Fibroblast of skin of back (primary cell): Measurements from ENCODE around the gene LRRC63.

Experiments used
- DNase-seq: peaks from one replicate; pipeline ENCODE4 v3.0.0-alpha.2; 2013

Gene LRRC63

DNA sequence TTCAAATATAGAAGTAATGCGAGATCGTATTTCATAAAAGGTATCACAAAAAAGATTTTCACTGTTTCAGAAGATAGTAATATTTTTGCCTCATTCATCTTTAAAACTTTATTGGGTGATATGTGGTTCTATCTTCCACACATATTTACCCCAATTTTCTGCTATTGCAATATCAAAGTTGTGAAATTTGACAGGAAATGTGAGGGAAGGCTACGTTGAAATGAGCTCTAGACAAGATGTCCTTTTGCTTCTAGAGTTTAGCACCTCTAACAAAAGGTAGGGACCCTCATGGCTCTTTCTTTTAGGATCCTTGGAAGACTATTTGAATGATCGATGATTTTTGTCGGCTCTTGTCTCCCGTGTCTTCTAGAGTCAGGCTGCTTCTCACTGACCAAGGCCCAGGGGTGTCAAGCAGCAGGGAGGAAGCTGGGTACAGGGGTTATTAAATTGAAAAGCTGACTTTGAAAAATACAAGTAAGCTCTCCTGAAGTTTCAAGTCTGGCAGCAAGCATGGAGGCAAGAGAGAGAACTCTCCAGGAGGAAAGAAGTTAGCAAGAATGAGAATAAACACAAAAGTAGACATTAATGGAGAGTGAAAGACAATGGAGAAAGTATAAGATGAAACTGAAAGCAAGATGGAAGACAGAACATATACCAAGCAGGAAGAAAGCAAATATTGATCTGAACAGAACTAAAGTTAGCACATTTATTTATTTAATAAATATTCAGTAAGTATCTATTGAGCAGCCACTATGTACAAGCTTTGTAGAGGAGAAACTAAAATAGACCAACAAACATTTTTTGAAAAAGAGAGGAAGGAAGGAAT is 101.9 kb downstream of the LRRC63 start:
- no peak for DNase-seq

DNA sequence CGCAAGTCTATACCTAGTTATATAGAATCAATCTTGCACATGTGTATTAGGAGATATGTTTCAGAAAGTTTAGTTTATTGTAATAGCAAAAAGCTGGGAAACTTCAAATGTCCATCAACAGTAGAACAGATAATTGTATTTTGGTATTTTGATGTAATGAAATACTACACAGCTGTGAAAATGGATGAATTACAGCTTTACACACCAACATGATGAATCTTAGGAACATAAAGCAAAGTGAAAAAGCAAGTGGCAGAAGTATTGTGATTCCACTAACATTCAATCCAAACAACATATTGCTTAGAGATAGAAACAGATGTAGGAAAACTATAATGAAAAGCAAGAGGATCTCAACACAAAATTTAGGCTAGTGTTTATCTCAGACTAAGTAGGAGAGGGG is 102.9 kb downstream of the LRRC63 start:
- DNase-seq, result no peak

DNA sequence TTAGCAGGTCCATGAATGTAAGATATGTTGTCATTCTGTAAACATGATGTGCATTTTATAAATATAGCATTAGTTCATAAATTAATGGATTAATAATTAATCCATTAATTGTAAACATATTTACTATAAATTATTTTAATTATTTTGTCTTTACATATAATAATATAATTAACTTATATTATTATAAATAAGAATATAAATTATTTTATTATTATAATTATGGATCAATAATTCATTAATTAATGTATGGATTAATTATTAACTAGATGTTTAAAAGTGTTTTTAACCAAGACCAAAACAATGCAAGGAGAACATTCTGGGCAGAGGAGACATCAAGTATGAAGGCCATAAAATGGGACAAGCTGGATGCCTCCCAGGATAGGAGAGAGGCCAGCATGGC is 103.3 kb downstream of the LRRC63 start:
- no peak for DNase-seq

DNA sequence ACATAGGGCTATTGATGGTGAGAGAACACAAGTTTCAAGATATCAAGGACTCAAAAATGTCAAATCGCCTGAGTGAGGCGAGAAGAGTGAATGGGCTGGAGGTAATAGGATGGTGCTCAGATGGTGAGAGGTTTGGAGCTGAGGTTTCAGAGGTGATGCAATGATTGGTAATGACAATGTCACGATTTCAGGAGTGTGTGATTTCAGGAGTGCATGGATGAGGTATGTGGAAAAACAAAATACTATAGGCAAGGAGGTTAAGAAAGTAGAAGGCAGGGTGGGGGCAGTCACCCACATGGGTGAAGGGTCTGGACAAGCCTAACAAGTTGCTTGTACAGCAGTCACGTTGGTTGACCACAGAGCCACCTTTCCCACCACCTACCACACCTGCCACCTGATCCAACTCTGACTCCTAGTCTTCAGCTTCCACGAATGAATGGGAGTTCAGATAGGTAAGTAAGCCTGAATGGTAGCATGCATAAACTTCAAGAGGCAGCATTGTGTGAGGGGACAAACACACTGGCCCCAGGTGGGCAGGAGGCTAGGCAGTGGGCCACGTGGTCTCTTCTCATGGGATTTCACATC is 103.9 kb downstream of the LRRC63 start:
- no peak for DNase-seq

DNA sequence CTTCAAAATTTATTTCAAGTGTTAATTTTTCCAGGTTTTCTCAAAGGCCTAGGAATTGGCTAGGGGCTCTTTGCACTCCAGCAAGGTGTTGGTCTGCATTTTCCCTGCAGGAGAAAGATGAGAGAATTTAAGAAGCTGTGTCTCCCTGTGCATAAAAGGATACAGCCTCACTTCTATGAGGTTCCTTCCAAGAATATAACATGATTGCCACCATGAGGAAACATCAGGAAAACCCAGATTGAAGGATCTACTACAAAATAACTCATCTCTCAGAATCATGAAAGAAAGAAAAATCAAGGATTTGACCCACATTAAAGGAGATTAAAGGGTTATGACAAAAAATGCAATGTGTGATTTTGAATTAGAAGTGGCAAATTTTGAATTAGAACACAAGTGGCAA is 105.4 kb downstream of the LRRC63 start:
- no peak for DNase-seq

DNA sequence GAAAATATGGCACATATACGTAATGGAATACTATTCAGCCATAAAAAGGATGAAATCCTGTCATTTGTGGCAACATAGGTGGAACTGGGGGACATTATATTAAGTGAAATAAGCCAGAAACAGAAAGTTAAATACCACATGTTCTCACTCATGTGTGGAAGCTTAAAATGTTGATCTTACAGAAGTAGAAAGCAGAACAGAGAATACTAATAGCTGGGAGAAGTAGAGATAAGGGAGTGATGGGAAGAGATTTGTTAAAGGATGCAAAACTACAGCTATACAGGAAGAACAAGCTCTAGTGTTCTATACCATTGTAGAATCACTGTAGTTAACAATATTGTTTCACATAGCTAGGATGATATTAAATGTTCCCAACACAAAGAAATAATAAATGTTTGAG is 107.3 kb downstream of the LRRC63 start:
- no peak for DNase-seq

DNA sequence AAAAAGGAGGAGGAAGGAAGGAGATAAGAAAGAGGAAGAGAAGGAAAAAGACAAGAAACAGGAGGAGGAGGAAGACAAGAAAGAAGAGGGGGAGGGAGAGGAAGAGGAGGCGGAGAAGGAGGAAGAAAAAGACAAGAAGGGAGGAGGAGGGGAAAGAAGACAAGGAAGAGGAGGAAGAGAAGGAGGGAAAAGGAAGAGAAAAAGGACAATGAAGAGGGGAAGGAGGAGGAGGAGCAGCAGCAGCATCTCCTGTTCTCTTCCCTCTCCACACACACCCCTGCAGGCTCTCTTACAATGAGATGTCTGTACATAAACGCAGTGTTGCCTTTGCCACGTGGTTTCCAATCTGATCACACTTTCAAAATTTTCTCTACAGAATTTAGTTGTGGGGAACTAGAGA is 108.7 kb downstream of the LRRC63 start:
- no peak for DNase-seq

DNA sequence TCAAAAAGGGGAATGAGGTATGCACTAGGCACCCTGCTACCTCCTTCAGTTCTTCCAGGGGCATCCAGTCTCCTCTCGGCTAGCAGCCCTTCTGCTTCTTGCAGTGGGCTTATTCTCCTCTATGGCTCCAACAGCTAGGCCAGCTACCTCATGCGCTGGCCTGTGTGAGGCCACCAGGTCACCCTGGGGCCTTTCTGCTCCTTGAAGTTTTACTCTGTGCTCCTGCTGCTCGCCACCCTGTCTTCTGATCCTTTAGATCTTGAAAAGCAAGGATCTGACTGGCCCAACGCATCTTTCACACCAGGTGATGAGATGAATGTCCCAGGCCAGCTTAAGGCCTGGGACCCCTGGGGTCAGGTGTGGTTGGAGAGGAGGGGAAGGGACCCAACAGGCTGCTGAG is 109.1 kb downstream of the LRRC63 start:
- DNase-seq, result no peak

DNA sequence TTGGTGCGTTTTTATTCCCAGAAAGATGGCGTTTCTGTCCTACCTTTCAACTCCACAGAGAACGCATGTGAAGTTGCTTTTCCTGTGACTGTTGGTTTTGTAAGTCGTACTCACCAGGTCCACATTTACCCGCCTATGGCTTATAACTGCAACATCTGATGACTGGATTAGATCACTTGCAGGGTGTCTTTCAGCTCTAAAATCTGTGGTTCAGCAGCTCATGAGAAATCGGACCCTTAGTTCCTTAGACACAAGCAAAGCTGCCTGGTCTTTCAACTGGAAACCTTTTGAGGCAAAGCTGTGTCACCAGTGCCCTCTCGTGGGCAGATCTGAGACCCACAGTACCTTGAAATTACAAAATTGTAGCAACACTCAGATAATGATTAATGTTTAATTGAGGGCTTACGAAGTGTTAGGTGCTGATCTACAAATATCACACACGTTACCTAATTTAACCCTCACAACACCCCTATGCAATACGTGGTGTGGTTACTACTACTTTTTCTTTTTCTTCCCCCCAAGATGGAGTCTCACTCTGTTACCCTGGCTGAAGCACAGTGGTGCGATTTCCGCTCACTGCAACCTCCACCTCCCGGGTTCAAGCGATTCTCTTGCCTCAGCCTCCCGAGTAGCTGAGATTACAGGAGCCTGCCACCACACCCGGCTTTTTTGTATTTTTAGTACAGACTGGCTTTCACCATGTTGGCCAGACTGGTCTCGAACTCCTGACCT is 109.9 kb downstream of the LRRC63 start:
- DNase-seq, result peak; percentile 65

DNA sequence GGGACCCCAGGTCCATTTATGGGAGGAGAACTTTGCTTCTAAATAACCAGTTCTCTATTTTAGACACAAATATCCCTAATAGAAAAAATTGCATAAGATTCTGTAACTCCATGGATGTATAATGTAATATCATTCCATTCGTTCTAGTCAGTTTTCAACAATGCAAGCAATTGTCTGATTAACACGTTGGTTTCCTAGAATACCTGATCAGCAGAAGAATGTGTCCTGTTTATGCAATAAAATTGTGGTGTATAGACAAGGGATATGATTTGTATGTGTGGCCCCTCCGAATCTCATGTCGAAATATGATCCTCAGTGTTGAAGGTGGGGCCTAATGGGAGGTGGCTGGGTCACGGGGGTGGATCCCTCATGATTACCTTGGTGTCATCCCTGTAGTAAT is 113.2 kb downstream of the LRRC63 start:
- DNase-seq, result peak; percentile 50
